GM18909 (cell line): ENCODE results near the gene SECTM1.
"Not testable (repeated sequence)": the region's sequence is repeated elsewhere in the genome, so short reads cannot be mapped to it uniquely, and the experiment has no call there.

Experiments used
- ATAC-seq: cut with Tn5 transposase; IDR thresholded peaks from one replicate; pipeline ENCODE4 v1.9.1; 2021; ENCODE audit warnings: mild to moderate bottlenecking; ENCODE audit not compliant: unreplicated experiment, poor library complexity

SECTM1 gene

GRCh38 chr17:82370471-82371332 lies 37.1 kb upstream of the SECTM1 start:
- no peak for ATAC-seq

DNA sequence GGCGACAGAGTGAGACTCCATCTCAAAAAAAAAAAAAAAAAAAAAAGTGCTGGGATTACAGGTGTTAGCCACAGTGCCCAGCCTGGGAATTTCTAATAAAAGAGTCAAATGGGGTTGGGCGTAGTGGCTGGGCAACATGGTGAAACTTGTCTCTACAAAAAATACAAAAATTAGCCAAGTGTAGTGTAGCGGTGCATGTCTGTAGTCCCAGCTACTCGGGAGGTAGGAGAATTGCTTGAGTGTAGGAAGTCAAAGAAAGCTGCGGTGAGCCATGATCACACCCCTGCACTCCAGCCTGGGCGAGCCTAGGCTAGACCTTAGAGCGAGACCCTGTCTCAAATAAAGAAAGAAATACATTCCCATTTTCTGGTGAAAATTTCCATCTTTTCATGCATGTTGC lies 35.6 kb upstream of the SECTM1 start:
- no peak for ATAC-seq

DNA sequence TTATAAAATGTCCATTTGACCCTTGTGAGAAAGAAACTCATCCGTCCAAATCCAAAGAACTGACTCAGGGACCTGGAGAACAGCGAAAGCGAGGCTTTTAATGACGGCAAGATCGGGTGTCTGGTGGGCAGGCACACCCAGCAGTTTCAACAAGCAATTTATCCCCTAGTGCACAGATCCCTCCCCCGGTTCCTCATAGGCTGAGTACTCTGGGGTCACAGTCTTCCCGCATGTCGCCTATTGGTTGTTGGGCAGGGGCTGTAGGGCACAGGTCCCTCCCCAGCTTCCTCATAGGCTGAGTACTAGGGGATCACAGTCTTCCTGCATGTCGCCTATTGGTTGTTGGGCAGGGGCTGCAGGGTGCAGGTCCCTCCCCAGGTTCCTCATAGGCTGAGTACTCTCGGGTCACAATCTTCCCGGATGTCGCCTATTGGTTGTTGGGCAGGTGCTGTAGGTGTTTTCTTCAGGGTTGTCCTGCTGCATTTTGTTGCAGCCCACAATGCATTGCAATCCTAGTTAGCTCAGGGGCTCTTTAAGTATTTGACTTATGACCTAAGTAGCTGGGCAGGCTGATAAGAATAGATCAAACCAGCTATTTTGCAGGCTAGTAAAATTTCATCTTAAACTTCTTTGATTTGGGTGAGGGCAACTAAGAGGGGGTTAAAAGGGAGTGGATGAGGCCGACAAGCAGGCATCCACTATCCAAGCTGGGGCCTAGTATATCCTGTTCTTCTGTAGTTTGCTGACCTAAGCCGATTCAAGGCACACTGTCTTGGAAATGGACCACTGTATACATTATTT lies 34.4 kb upstream of the SECTM1 start:
- ATAC-seq: no peak

DNA sequence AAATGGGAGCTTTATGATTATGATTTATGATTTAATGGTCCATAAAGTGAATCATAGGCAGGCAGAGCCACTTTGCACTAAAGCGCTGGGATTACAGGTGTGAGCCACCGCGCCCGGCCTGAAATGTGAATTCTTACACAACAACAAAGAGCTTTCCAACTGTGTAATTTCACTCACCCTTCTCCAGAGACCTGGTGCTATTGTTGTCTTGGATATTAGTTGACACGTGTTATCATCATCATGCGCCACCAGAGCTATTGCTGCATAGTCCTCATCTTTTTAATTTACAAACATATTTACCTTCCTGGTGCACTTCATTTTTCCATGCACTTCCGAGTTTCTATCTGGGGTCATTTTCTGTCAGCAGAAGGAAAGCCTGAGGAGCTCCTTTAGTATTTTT lies 33.2 kb upstream of the SECTM1 start:
- no peak for ATAC-seq

DNA sequence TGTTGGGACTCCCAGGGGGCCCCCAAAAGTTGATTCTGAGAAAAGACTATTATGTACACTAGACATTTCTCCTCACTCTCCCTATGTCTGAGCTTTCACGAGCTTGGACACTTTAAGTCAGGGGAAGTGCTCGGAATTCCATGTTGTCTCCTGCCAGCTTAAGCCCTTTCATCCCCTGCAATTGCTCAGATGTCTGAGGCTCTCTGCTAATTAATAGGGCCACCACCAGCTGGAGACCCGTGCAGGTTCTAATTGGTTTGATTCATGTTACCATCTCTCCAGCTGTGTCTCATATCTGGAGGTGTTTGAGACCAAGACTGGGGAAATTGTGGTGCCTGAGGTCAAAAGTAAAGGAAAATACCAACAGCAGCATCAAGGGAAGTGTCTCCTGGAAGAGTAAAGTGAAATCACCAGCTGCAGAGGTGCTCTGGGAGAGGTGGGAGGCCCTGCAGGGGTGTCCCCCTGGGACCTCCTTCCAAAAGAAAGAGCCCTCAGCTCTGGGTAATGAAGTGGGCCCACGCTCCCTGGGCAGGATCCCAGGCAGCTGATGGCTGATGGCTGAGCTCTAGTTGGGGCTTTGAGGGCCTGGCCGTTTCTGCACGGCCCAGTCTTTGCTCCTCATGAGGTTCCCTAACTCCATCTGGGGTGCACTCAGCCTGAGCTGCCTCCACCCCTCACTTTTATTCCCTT lies 32.2 kb upstream of the SECTM1 start:
- no peak for ATAC-seq

DNA sequence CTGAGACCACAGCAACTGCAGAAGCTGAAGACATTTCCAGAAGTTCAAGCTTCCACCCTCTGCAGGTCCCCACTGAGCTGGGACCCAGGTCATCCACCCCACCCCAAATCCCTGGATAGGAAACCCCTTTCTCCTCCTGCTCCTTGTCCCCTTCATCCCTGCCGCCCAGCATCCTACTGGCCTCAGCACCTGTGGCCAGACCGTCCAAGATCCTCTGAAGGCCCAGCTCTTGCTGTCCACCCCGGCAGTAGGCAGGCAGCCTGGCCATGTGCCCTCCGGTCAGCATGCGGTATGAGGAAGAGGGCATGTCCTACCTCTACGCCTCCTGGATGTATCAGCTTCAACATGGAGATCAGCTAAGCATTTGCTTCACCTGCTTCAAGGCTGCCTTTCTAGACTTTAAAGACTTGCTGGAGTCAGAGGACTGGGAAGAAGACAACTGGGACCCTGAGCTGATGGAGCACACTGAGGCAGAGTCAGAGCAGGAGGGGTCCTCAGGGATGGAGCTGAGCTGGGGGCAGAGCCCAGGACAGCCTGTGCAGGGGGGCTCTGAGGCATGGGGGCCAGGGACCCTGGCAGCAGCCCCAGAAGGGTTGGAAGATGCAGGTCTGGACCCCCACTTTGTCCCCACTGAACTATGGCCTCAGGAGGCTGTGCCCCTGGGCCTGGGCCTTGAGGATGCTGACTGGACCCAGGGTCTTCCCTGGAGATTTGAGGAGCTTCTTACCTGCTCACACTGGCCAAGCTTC lies 28.5 kb upstream of the SECTM1 start:
- no peak for ATAC-seq

- not testable (repeated sequence) for ATAC-seq
Measured at GRCh38 chr17:82359451-82360074, 26.0 kb upstream of the SECTM1 start.

DNA sequence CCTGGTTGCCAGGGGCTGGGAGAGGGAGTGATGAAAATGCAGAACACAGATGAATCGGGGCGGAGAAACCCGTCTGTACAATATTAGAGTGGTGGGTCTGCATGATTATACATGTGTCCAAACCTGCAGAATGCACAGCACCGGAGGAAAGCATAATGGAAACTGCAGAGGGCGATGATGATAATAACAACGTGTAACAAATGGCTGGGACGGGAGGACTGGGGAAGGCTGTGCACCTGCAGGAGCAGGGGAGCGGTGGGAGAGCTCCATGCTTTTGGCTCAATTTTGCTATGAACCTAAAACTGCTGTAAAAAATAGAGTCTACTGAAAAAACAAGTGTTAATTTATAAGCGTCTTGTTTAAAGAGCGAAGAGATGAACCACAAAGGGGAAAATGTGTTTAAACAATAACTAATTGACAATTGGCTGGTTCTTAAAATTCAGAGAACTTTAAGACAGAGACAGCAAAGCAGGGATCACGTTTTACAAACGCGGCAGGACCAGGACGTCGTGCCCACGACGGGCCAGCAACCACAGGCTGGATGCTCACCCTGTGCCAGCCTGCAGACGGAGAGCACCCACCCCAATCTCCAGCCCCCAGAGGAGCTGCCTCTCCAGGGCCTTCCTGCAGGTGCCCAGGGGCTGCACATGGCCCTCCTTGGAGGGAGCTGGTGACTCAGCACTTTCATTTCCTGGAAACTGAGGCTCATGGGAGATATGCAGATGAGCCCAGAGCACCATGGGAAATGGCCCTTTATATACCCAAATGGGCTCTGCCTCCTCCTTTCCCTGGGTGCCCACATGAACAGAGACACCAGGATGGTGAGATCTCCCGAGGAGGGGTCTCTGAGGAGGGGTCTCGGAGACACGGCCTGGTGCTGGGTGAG lies 25.1 kb upstream of the SECTM1 start, which contains the start of gene TEX19:
Gene TEX19, plus strand, starts transcription at position 783 of the 886 bp plus-strand sequence. CDS start 2,904 bp downstream, outside the sequence.
- ATAC-seq: no peak

DNA sequence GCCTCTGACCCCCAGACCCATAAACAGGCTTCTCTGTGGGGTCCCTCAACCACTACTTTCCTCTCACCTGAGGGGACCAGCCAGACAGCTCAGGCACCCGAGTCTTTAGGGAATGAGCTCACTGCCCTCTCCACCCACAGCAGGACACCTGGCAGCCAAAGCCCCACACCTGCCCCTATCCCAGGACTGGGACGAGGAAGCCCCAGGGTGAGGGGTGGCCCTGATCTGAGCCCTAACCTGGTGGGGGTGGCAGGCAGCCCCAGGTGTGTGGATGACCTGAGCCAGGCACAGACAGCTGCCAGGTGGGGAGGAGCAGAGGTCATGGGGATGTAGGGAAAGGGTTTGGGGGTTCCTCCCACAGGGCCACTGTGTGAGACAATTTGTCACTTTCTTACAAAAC lies 23.8 kb upstream of the SECTM1 start:
- no peak for ATAC-seq

DNA sequence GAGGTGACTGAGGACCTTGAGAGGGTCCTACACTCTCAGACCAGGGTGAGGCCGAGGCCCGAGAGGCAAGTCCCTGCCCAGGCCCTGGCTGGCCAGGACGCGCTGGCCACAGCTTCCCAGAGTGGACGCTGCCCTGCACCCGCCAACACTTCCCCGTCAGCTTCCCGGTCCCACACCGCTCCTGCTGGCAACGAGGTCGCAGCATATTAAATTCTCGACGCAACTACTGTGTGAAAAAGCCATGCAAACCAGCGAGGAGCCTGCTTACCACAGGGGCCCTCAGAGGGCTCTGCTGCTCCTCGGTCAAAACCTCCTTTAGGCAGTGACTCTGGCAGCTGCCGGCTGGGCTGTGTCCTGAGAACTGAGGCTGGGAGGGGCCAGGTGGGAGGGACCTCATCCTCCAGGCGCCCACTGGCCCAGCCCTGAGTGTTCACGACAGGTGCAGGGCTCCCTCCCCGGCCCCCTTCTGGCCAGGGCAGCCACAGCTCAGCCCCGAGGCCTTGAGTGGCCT lies 23.3 kb upstream of the SECTM1 start:
- no peak for ATAC-seq

- ATAC-seq: no peak
Measured at GRCh38 chr17:82355770-82356427, 22.3 kb upstream of the SECTM1 start.

DNA sequence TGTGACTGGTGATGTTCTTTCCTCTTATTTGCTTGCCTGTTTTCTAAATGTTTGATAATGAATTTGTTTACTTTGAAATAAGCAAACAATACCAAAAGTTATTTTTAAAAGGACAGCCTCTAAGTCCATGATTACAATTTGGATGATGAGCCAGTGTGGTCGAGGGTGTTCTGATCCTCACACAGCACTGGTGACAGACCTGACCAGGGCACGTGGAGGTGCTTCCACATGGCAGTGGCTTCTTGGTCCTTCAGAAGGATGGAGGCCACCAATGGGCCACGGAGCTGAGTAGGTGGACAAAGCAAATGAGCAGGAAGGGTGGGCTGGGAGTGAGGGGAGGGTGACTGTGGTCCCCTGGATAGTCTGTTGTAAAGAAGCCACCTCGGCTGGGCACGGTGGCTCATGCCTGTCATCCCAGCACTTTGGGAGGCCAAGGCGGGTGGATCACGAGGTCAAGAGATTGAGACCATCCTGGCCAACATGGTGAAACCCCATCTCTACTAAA lies 21.3 kb upstream of the SECTM1 start:
- no peak for ATAC-seq

GRCh38 chr17:82353484-82353883 lies 19.9 kb upstream of the SECTM1 start:
- ATAC-seq: no peak

GRCh38 chr17:82351713-82352488 lies 18.3 kb upstream of the SECTM1 start:
- ATAC-seq: peak; percentile 39

GRCh38 chr17:82351254-82351712 lies 17.7 kb upstream of the SECTM1 start:
- ATAC-seq: peak; percentile 53

- no peak for ATAC-seq
Measured at GRCh38 chr17:82350182-82351030, 16.8 kb upstream of the SECTM1 start.
